OCI-LY3 (cell line): ENCODE measurements around the gene PEX11B.

ENCODE experiments used
- CTCF ChIP-seq: fragments of 200-600, 300-600 bp; sonication (generic); IDR thresholded peaks from 2 replicates; pipeline ENCODE4 v1.5.1; 2014; ENCODE audit warnings: antibody characterized with exemption, low read length, low read depth
- EZH2phosphoT487 ChIP-seq: fragments of 200-600 bp; shearing (Covaris generic); IDR thresholded peaks from 2 replicates; pipeline ENCODE4 v1.6.1; 2018; ENCODE audit warnings: antibody characterized with exemption, mixed run types, low read depth

- TF ChIP-seq CTCF (no peak), EZH2phosphoT487 (no peak)
These were observed 32.7 kb downstream of the PEX11B start, which contains the start of gene ANKRD35 for GRCh38 chr1:145885738-145886287.
